22Rv1 (cell line): ENCODE results near the gene ARL15.

Experiments
- H3K27ac ChIP-seq: fragments of 450-650 bp; 2 replicates; pipeline ENCODE4 v1.5.1; 2017
- CTCF ChIP-seq: fragments of 450-650 bp; IDR thresholded peaks from 2 replicates; pipeline ENCODE4 v1.5.1; 2017; ENCODE audit warnings: mild to moderate bottlenecking
- ZFX ChIP-seq: fragments of 450-650 bp; IDR thresholded peaks from 2 replicates; pipeline ENCODE4 v1.6.1; 2017; ENCODE audit warnings: antibody characterized with exemption, borderline replicate concordance

The ARL15 gene

GRCh38 chr5:54109626-54110330, 200.6 kb downstream of the ARL15 start:
- TF ChIP-seq CTCF: no peak
- TF ChIP-seq ZFX: no peak
- H3K27ac ChIP-seq: no peak overlapping the region

GRCh38 chr5:54108136-54108535, 202.2 kb downstream of the ARL15 start:
- TF ChIP-seq CTCF (no peak), ZFX (no peak)
- no peak overlapping the region for H3K27ac ChIP-seq

- no peak overlapping the region for H3K27ac ChIP-seq
These were observed 206.5 kb downstream of the ARL15 start for GRCh38 chr5:54103871-54104270.

GRCh38 chr5:54098267-54098666, 212.1 kb downstream of the ARL15 start:
- no peak overlapping the region for H3K27ac ChIP-seq
- TF ChIP-seq ZFX (no peak), CTCF (no peak)

More at GRCh38 chr5:54103871-54104270, 206.5 kb downstream of the ARL15 start:
- TF ChIP-seq CTCF (no peak), ZFX (no peak)

- TF ChIP-seq ZFX: no peak
- no peak for TF ChIP-seq CTCF
- H3K27ac ChIP-seq: no peak overlapping the region
These were observed 214.4 kb downstream of the ARL15 start for GRCh38 chr5:54095969-54096368.

GRCh38 chr5:54094706-54095105, 215.7 kb downstream of the ARL15 start:
- TF ChIP-seq CTCF: no peak

GRCh38 chr5:54093861-54094260, 216.5 kb downstream of the ARL15 start:
- no peak overlapping the region for H3K27ac ChIP-seq
- TF ChIP-seq CTCF: no peak
- no peak for TF ChIP-seq ZFX

More at GRCh38 chr5:54094706-54095105, 215.7 kb downstream of the ARL15 start:
- no peak overlapping the region for H3K27ac ChIP-seq
